HG02840 (cell line): Measurements from ENCODE around the gene ERN2.

ENCODE experiments used
- ATAC-seq: cut with Tn5 transposase; IDR thresholded peaks from one replicate; pipeline ENCODE4 v1.9.1; 2021; ENCODE audit warnings: mild to moderate bottlenecking, moderate library complexity, moderate number of reproducible peaks; ENCODE audit not compliant: unreplicated experiment, low FRiP score

The ERN2 gene

GRCh38 chr16:23690771-23691482, 22.1 kb downstream of the ERN2 start:
- ATAC-seq: no peak

GRCh38 chr16:23689442-23690187, 23.4 kb downstream of the ERN2 start:
- ATAC-seq: no peak

GRCh38 chr16:23687034-23687808, 25.8 kb downstream of the ERN2 start:
- ATAC-seq: no peak

- ATAC-seq: no peak
These were observed 29.5 kb downstream of the ERN2 start for GRCh38 chr16:23683487-23683886.

- no peak for ATAC-seq
These were observed 30.8 kb downstream of the ERN2 start for GRCh38 chr16:23682181-23682580.

GRCh38 chr16:23679986-23680336, 33.1 kb downstream of the ERN2 start:
- no peak for ATAC-seq

- no peak for ATAC-seq
These were observed 33.6 kb downstream of the ERN2 start for GRCh38 chr16:23679274-23679985.

- ATAC-seq: peak; percentile 81
These were observed 34.4 kb downstream of the ERN2 start, which contains the start of gene PLK1 for GRCh38 chr16:23678430-23679273. PLK1 (plus strand) TSS chr16:23678889; CDS start chr16:23678933, 44 bp downstream.

- ATAC-seq: no peak
These were observed 36.0 kb downstream of the ERN2 start for GRCh38 chr16:23676924-23677480.

- ATAC-seq: no peak
These were observed 38.9 kb downstream of the ERN2 start for GRCh38 chr16:23673971-23674614.

GRCh38 chr16:23670137-23670776, 42.8 kb downstream of the ERN2 start:
- ATAC-seq: peak; percentile 78

GRCh38 chr16:23668873-23669272, 44.1 kb downstream of the ERN2 start:
- ATAC-seq: no peak

- ATAC-seq: no peak
These were observed 44.8 kb downstream of the ERN2 start for GRCh38 chr16:23668225-23668624.

- ATAC-seq: no peak
These were observed 45.7 kb downstream of the ERN2 start for GRCh38 chr16:23667355-23667659.

GRCh38 chr16:23666571-23667354, 46.3 kb downstream of the ERN2 start:
- no peak for ATAC-seq

- no peak for ATAC-seq
These were observed 49.1 kb downstream of the ERN2 start for GRCh38 chr16:23663918-23664317.

GRCh38 chr16:23651943-23652468, 61.0 kb downstream of the ERN2 start:
- no peak for ATAC-seq
